Astrocyte (in vitro differentiated cells and primary cell): ENCODE results near the gene TLL2.

ENCODE experiments used
- CTCF ChIP-seq: IDR thresholded peaks from 2 replicates; pipeline ENCODE4 v1.5.1; 2011; ENCODE audit warnings: low read depth, mild to moderate bottlenecking, inconsistent platforms, low read length, moderate library complexity; ENCODE audit not compliant: insufficient read depth
- EZH2 ChIP-seq: IDR thresholded peaks from 2 replicates; pipeline ENCODE4 v1.6.1; 2012; ENCODE audit warnings: mild to moderate bottlenecking, low read length, inconsistent platforms; ENCODE audit not compliant: insufficient read depth

- TF ChIP-seq CTCF (no peak), EZH2 (no peak)
Observed at GRCh38 chr10:96524741-96525140, 11.0 kb upstream of the TLL2 start.
